NCI-H2107 treated with DMSO at 0.1 percent for 48 hours (cell line): ENCODE measurements around the gene RBM33.
"Not testable (repeated sequence)": the region's sequence is repeated elsewhere in the genome, so short reads cannot be mapped to it uniquely, and the experiment has no call there.

Experiments
- DNase-seq: peaks from one replicate; lab custom pipeline; 2025; ENCODE audit not compliant: unreplicated experiment; lab: John Stamatoyannopoulos, UW

The RBM33 gene

GRCh38 chr7:155685791-155686160, 41.3 kb downstream of the RBM33 start:
- DNase-seq, result no peak

- not testable (repeated sequence) for DNase-seq
These were observed 42.3 kb downstream of the RBM33 start for GRCh38 chr7:155686620-155687324.

GRCh38 chr7:155688237-155688636, 43.8 kb downstream of the RBM33 start:
- DNase-seq, result not testable (repeated sequence)

DNA sequence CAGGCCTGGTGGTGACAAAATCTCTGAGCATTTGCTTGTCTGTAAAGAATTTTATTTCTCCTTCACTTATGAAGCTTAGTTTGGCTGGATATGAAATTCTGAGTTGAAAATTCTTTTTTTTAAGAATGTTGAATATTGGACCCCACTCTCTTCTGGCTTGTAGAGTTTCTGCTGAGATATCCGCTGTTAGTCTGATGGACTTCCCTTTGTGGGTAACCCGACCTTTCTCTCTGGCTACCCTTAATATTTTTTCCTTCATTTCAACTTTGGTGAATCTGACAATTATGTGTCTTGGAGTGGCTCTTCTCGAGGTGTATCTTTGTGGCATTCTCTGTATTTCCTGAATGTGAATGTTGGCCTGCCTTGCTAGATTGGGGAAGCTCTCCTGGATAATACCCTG, 46.2 kb downstream of the RBM33 start:
- DNase-seq, result not testable (repeated sequence)

DNA sequence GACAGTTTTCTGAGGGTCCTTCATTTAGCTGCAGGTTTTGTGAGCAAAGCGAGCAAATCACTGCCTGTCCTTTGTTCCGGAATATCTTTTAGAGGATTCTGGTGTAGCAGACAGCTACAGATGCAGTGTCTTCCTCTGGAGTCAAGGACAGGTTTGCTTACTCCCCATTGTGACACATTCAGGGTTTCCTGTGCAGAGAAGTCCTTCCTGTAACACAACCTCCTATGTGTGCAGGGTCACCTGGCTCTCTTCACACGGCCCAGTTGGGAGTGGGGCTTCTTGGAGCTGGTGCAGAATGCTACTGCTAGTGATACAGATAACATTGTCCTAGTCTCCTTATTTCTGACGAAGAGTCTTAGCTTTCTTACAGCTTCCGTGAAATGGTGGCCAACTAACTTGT, 47.9 kb downstream of the RBM33 start:
- DNase-seq, result no peak

- no peak for DNase-seq
These were observed 49.4 kb downstream of the RBM33 start for GRCh38 chr7:155693826-155694225.

DNA sequence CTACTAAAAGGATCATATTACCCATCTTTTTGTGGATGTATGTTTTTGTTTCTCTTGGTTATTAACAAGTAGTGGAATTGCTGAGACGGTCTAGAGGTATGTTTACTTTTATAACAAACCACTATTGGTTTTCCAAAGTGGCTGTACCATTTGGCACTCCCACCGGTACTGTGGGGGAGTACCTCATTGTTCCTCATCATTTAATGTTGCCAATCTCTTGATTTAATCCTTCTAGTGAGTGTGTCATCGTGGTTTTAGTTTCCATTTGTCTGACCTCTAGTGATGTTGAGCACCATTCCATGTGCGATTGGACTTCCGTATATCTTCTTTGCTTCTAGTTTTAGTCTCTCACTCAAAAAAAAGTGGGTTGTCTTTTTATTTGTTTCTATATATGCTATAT, 50.4 kb downstream of the RBM33 start:
- DNase-seq, result no peak

DNA sequence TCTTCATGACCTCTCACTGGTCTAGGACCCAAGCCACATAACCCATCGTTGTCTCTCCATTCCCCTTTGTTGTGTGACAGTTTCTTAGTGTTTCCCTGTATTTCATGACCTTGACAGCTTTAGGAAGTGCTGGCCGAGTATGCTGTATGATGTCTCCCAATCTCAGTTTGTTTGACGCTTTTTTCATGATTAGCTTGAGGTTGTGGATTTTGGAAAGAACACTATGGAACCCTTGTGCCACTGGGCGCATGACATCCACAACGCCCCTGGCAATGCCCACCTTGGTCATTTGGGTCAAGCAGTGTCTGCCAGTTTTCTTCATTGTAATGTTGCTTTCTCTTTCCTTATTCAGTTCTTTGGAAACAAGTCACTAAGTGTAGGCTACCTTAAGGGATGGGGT, 52.3 kb downstream of the RBM33 start:
- DNase-seq, result no peak

DNA sequence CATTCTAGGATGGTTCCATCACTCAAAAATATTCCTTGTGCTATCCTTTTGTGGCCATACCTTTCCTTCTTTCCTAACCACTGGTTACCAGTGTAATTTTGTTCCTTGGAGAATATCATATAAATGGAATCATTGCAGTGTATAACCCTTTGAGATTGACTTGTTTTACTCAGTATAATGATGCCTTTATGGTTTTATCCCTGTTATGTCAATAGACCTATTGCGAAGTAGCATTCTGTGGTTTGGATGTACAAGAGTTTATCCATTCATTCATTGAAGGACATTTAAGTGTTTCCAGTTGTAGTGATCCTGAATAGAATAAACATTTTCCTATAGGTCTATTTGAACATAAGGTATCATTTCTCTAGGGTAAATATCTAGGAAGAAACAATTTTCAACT, 54.2 kb downstream of the RBM33 start:
- no peak for DNase-seq

- DNase-seq, result no peak
These were observed 54.7 kb downstream of the RBM33 start for GRCh38 chr7:155699180-155699579.

DNA sequence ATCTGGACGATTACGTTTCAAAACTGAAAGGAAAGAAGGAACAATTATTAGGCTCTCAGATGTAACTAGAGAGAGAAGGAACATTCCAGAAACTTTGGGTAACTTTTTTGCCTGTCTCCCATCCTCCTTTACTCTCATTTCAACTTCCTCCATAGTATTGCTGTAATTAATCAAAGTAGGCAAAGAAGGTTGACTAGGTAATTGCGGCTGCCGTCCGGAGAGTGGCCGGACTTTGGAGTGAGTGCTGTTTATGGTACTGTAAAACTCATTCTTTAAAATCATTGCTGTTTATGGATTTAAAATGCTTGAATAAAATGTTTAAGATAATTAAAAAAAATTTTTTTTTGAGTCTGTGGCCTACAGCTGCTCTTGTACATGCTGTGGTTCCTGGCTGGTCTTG, 56.4 kb downstream of the RBM33 start:
- DNase-seq, result no peak

DNA sequence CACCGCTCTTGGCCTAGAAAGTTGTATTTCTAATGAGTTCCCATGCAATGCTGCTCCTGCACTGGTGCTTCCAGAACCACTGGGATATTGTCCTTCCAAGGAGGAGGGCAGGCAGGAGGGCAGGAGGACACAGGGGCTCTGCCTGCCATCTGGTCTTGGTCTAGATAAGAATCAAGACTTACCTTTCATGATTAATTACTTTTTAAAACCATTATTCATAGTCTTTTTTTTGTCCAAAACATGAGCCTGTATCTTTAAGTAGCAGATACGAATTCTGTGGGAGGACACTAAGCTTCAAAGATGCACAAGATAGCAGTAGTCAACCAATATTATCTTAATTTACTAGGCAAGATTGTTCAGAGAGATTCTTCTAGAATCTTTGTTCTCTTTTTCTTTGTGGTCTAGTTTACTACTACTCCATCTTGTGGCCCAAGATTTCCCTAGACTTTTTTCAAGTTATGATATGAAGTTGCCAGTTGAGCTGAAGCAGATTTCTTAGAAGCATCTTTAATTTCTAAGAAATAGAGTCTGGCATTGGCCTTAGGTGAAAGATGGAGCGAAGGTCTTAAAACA, 57.6 kb downstream of the RBM33 start:
- no peak for DNase-seq

DNA sequence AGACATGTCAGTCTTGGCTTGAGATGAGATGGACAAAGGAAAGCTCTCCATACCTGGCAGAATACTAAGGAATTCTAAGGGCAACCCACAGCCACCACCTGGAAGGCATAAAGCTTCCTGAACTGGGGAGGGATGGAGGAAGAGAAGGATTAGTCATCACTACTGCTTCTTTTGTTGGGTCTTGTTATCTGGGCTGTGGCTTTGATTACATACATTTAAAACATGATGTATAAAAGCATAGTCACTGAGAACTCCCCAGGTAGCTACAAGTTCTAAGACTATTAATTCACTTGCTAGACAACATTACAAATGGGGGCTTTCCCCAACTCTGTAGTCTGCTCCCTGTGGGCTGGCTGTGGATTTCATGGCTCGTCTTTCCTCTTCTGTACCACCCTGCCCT, 58.2 kb downstream of the RBM33 start:
- no peak for DNase-seq

GRCh38 chr7:155705623-155706360, 61.3 kb downstream of the RBM33 start:
- DNase-seq, result no peak

GRCh38 chr7:155706376-155706775, 61.9 kb downstream of the RBM33 start:
- no peak for DNase-seq

GRCh38 chr7:155709453-155709852, 65.0 kb downstream of the RBM33 start:
- no peak for DNase-seq

DNA sequence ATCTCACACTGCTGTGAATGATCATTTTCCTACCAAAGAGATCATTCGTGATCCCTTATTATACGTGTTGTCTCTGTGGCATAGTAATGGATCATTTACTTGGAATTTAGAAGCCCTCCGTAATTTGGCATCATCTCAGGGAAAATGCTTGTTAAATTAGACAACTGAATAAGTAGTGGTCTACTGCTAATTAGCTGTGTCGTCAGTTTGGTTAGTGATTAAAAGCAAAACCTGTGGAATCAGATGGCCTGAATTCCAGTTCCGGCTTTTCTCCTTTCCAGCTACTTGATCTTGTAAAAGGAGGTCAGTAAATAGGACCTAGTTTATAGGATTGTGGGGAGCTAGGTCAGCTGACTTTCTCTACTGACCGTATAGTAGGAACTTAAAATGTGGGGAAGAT, 65.6 kb downstream of the RBM33 start:
- no peak for DNase-seq

DNA sequence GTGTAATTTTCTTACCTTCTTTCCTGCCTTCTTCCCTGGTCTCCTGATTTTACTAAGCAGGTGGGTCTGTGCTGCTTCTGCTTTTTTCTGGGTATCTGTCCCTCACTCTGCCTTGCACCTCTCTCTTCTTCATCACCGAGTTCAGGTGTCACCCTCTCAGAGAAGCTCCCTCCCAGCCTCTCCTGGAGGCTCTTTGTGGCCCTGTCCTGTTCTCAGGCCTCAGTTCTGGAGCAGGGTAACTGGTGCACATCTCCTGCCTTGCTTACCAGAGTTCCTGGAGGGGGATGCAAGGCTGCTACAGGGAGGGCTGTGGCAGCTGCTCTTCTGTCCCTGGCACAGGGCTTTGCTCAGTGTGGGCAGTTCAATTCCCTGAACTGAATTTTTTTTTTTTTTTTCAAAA, 66.1 kb downstream of the RBM33 start:
- DNase-seq, result no peak

- DNase-seq, result no peak
These were observed 66.6 kb downstream of the RBM33 start for GRCh38 chr7:155711081-155711480.

DNA sequence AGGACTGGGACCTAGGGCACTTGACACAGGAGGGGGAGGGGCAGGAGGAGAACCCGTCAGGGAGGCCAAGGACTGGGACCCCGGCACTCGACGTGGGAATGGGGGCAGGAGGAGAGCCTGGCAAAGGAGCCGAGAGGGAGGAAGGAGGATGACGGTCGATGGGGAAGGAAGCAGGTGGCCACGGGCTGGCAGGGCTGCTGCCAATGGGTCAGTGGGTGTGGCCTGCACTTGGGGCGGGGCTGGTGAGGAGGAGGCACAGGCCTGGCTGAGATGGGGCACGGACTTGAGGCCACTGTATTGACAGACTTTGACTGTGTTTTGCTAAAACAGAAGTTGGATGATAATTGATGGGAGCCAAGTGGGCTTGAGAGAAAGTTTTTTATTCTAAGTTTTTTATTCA, 68.9 kb downstream of the RBM33 start:
- DNase-seq, result no peak

- DNase-seq, result no peak
These were observed 70.2 kb downstream of the RBM33 start for GRCh38 chr7:155714702-155715101.

DNA sequence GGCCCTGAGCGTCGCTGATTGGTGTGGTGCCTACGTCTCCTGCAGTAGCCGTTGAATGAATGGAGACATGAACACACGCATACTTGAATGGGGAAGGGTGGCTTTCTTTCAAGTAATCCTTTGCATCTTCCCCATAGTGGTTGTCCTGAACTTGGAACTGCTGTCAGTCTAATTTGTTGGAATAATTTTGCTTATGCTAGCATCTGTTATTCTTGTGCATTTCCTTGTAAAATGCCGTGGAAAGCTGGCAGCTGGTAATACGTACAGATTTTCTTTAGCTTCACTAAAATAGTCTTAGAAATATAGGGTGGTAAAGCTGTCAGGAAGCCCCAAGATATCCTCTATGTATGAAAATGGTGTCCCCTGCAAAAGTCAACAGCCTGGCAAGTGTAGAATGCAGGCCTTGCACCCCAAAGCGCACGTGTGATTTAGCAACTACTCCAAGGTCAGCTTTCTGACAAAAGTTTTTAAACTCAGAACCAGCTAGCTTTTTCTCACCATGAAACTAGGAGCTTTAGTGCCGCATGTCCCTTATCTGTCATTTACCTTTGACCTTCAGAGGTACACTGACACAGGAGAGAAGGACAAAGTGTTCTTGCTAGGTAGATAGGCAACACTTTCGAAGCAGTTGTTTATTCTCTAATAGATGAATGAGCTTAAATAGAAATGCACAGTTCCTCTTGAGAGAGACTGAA, 70.8 kb downstream of the RBM33 start:
- DNase-seq, result no peak
